ENCODE results near the gene POLR1H.
A peak's percentile ranks its signal among the peaks of the same experiment; 100 is the strongest.

POLR1H gene

DNA sequence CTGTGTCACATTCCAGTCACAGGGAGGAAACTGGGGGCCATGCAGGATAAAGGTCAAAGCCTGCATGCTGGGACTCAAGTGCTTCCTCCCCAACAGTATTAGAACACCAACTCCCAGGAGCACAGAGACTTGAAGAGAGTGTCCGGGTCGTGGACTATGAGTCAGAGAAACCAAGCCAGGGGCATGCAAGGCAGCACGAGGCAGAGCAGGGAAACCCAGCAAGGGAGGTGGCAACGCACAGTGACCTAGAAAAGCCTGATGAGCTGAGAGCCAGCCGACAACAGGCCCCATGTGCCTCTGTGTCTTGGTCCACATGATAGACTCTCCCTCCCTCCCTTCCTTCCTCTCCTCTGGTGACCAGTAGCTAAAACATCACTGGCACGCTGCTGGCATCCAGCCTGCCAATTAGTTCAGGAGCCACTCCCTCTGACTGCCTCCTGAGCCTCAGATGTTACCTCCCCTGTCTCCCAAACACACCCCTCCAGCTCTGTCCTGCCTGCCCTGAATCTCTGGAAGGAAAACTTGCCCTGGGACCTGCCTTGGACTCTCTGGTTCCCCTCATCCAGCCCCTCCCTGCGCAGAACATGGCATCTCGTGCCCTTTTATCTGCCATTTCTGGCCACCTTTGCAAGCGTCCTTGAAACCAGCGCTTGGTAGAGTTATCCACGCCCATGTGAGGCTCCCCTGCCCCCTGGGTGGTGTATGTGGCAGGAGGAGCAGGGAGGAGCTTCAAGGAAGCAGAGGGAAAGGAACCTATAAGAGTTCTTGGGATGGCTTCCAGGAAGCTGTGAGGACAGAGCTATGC lies 30.7 kb downstream of the POLR1H start:
- Histone ChIP-seq H3K9me3 (ENCODE audit: low read length) (no peaks in the 10 kb centered on the region), H3K4me1 (ENCODE audit: insufficient read depth, low read length) (no peaks in the 10 kb centered on the region), H3K27me3 (ENCODE audit: insufficient read depth, low read length) (peaks cover 40% of the 10 kb centered on the region), H3K36me3 (ENCODE audit: insufficient read depth, low read length) (no peaks in the 10 kb centered on the region), H2AFZ (ENCODE audit: low read depth, low read length) (no peak overlapping the region), H3K4me3 (ENCODE audit: low read length) (no peak overlapping the region)

DNA sequence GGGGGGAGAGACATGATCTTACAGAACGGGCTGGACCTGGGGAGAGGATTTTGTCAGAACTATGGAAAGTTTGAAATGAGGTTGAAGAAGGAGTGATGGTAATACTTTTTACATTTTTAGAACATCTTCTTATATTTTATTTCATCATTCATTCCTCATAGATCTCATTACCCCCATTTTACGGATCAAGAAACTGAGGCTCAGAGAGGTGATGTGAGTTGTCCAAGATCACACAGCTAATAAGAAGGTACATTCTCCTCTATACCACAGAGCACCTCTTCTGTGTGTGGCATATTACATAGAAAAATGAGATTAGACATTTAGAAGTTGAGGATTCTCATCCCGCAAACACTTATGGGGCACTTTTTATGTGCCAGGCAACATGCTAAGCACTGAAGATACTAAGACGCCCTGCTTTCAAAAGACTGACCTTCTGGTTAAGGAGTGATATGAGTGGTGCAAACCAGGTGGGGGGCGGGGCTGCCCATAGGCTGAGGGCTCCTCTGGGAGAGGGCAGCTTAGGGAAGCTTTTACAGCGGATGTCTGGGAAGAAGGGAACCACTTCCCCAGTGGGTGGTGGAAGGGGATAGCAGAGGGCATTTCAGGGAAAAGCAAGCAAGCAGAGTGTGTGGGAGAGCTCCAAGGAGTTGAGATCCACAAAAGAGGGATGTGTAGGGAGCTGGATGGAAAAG lies 31.9 kb downstream of the POLR1H start:
- Histone ChIP-seq H3K4me1 (ENCODE audit: insufficient read depth, low read length) (no peaks in the 10 kb centered on the region), H3K4me3 (ENCODE audit: low read length) (no peak overlapping the region), H3K27me3 (ENCODE audit: insufficient read depth, low read length) (peaks cover 51% of the 10 kb centered on the region), H3K36me3 (ENCODE audit: insufficient read depth, low read length) (no peaks in the 10 kb centered on the region), H3K9me3 (ENCODE audit: low read length) (no peaks in the 10 kb centered on the region), H2AFZ (ENCODE audit: low read depth, low read length) (no peak overlapping the region)

GRCh38 chr6:30093951-30094661 lies 33.0 kb downstream of the POLR1H start:
- no peak overlapping the region for H2AFZ ChIP-seq (ENCODE audit: low read depth, low read length)
- H3K9me3 ChIP-seq (ENCODE audit: low read length): no peaks in the 10 kb centered on the region
- peaks cover 60% of the 10 kb centered on the region for H3K27me3 ChIP-seq (ENCODE audit: insufficient read depth, low read length)
- H3K4me3 ChIP-seq (ENCODE audit: low read length): no peak overlapping the region
- H3K4me1 ChIP-seq (ENCODE audit: insufficient read depth, low read length): no peaks in the 10 kb centered on the region
- no peaks in the 10 kb centered on the region for H3K36me3 ChIP-seq (ENCODE audit: insufficient read depth, low read length)

GRCh38 chr6:30096829-30097228 lies 35.8 kb downstream of the POLR1H start:
- Histone ChIP-seq H3K4me3 (ENCODE audit: low read length) (no peak overlapping the region), H2AFZ (ENCODE audit: low read depth, low read length) (no peak overlapping the region), H3K9me3 (ENCODE audit: low read length) (no peaks in the 10 kb centered on the region), H3K36me3 (ENCODE audit: insufficient read depth, low read length) (no peaks in the 10 kb centered on the region), H3K27me3 (ENCODE audit: insufficient read depth, low read length) (peaks cover 66% of the 10 kb centered on the region), H3K4me1 (ENCODE audit: insufficient read depth, low read length) (peaks cover 8% of the 10 kb centered on the region)

DNA sequence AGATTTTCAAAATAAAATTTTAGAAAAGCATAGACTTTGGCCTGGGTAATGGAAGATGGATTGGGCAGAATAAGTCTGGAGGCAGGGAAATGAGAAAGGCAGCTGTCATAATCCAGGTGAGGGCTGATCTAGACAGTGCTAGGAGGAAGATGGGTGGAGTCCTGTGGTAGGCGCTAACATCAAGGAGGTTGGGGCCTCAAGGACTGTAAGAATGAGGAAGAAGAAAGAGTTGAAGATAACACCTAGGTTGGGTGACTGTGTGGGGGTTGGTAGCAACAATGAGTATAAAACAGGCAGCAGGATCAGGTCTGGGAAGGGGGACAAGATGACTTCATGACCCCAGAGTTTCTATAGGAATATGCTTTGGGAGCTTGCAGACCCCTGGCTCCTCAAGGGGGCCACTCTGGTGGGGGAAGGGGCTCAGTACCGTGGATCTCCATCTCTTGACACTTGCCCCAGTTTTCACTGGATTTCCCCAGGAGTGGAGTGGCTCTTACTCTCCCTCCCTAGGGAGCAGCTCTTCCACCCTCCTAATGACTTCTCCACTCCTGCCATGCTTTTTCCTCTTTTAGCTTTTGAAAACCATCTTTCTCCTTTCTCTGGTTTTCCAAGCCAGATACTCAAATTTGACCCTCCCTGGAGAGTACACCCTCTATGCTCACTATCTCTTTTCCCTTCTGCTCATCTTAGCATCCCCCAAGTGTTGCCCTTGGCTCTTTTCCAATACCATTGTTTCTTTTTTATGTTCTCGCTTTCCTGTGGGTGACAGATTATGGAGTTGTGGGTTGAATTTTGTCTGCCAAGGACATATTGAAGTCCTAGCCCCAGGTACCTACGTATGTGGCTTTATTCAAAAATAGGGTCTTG lies 37.1 kb downstream of the POLR1H start:
- H3K4me1 ChIP-seq (ENCODE audit: insufficient read depth, low read length): peaks cover 9% of the 10 kb centered on the region
- no peaks in the 10 kb centered on the region for H3K36me3 ChIP-seq (ENCODE audit: insufficient read depth, low read length)
- no peaks in the 10 kb centered on the region for H3K9me3 ChIP-seq (ENCODE audit: low read length)
- no peak overlapping the region for H3K4me3 ChIP-seq (ENCODE audit: low read length)
- H3K27me3 ChIP-seq (ENCODE audit: insufficient read depth, low read length): peaks cover 71% of the 10 kb centered on the region
- H2AFZ ChIP-seq (ENCODE audit: low read depth, low read length): no peak overlapping the region

DNA sequence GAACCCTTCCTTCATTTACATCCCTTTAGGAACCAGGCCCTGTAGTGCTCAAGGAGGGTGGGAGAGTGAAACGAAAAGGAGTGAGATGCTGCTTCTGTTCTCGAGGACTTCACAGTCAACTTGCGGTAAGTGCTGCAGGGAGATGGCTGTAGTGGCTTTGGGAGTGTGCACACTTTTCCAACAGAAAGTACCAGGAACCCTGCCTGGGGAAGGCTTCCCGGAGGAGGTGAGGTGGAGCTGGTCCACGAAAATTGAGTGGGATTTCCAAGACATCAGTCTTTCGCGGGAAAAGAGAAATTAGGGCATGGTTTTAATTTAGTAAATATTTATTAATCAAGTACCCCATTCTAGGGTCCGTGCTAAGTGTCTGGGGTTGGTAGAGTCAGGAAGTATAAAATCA lies 39.1 kb downstream of the POLR1H start:
- H3K27me3 ChIP-seq (ENCODE audit: insufficient read depth, low read length): peaks cover 84% of the 10 kb centered on the region
- no peaks in the 10 kb centered on the region for H3K36me3 ChIP-seq (ENCODE audit: insufficient read depth, low read length)
- no peaks in the 10 kb centered on the region for H3K9me3 ChIP-seq (ENCODE audit: low read length)
- H2AFZ ChIP-seq (ENCODE audit: low read depth, low read length): no peak overlapping the region
- H3K4me3 ChIP-seq (ENCODE audit: low read length): no peak overlapping the region
- H3K4me1 ChIP-seq (ENCODE audit: insufficient read depth, low read length): peaks cover 9% of the 10 kb centered on the region

DNA sequence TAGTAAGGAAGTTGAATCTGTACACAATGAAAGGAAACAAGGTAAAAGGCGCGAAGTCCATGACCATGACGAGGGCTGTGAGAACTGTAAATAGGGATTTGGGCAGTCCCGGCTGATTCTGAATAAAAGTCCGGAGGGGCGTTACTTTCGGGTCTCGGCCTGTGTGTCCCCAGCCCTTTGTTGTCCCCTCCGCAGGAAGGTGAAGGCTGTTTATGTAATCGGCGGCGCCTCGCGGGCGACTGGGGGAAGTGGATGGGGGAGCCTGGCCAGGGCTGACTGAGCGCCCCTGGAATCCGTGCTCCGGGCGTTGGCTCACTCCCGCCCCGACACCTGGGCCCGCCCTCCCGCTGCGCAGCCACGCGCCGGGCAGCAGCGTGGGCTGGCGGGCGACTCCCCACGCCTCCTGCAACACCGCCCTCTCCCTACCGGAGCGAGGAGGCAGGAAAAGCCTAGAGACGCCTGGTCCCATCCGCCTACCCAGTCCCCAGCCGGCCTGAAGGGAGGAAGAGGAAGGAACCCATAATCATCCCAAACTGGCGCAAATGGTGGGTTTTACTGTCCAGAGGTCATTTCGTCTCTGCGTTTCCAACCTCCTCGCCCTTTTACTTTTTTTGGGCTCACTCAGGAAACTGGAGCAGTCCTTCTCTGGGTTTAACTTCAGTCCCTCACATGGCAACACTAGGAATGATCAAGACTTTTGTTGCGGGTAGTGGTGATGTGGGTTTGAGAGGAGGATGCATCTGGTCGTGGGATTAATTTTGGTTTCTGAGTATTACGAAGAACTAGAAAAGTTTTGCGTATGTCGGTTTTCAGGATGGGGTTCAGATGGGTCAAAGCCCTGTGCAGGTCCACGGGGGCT lies 39.7 kb downstream of the POLR1H start:
- Histone ChIP-seq H2AFZ (ENCODE audit: low read depth, low read length) (no peak overlapping the region), H3K4me1 (ENCODE audit: insufficient read depth, low read length) (peaks cover 9% of the 10 kb centered on the region), H3K9me3 (ENCODE audit: low read length) (no peaks in the 10 kb centered on the region), H3K36me3 (ENCODE audit: insufficient read depth, low read length) (no peaks in the 10 kb centered on the region), H3K27me3 (ENCODE audit: insufficient read depth, low read length) (peaks cover 81% of the 10 kb centered on the region), H3K4me3 (ENCODE audit: low read length) (no peak overlapping the region)

DNA sequence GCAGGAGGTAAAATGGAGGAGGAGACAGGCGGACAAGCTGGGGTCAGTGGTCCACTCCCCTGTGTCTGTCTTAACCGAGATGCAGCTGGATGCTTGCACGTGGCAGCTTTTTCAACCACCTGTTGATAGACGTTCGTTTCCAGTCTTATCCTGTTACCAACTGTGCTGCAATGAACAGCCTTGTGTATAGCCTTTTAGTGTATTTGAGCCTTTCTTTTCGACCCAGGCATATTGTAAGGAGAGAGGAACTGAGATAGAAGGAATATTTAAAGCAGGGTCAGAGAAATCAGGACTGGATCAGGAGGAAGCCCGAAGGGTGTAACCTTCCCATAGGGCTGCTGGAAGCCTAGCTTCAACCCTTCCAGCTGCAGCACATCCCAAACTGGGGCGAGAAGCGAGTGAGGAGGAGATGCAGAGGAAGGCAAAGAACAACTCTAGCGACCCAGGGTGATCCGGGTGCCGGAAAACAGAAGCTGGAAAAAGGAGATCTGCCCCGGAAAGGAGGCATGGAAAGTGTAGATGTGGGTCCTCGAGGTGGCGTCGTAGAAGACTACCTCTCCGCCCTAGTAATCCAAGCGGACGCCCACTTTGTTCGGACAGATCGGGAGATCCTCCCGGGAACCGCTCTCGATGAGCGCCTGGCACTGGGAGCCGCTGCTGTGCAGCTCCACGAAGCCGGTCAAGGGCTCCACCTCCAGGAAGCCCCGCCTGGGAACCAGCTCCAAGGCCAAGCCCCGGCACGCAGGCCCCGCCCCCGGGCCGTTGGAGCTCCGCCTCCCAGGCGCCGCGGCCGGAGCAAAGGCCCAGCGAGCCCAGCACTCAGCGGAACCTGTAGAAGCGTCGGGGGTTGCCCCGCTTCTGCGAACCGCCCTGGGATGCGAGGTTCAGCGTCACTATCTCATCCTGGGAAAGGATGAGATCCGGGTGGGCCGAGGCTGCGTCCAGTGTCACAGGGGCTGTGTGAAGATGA lies 40.7 kb downstream of the POLR1H start:
- Histone ChIP-seq H3K4me3 (ENCODE audit: low read length) (peak overlapping the region; percentile 16), H2AFZ (ENCODE audit: low read depth, low read length) (no peak overlapping the region), H3K9me3 (ENCODE audit: low read length) (no peaks in the 10 kb centered on the region), H3K4me1 (ENCODE audit: insufficient read depth, low read length) (peaks cover 9% of the 10 kb centered on the region), H3K36me3 (ENCODE audit: insufficient read depth, low read length) (no peaks in the 10 kb centered on the region), H3K27me3 (ENCODE audit: insufficient read depth, low read length) (peaks cover 84% of the 10 kb centered on the region)

- H2AFZ ChIP-seq (ENCODE audit: low read depth, low read length): peak overlapping the region; percentile 39
- no peaks in the 10 kb centered on the region for H3K36me3 ChIP-seq (ENCODE audit: insufficient read depth, low read length)
- H3K9me3 ChIP-seq (ENCODE audit: low read length): no peaks in the 10 kb centered on the region
- H3K4me1 ChIP-seq (ENCODE audit: insufficient read depth, low read length): peaks cover 9% of the 10 kb centered on the region
- no peak overlapping the region for H3K4me3 ChIP-seq (ENCODE audit: low read length)
- peaks cover 77% of the 10 kb centered on the region for H3K27me3 ChIP-seq (ENCODE audit: insufficient read depth, low read length)
Measured at GRCh38 chr6:30102414-30102969, 41.4 kb downstream of the POLR1H start.

DNA sequence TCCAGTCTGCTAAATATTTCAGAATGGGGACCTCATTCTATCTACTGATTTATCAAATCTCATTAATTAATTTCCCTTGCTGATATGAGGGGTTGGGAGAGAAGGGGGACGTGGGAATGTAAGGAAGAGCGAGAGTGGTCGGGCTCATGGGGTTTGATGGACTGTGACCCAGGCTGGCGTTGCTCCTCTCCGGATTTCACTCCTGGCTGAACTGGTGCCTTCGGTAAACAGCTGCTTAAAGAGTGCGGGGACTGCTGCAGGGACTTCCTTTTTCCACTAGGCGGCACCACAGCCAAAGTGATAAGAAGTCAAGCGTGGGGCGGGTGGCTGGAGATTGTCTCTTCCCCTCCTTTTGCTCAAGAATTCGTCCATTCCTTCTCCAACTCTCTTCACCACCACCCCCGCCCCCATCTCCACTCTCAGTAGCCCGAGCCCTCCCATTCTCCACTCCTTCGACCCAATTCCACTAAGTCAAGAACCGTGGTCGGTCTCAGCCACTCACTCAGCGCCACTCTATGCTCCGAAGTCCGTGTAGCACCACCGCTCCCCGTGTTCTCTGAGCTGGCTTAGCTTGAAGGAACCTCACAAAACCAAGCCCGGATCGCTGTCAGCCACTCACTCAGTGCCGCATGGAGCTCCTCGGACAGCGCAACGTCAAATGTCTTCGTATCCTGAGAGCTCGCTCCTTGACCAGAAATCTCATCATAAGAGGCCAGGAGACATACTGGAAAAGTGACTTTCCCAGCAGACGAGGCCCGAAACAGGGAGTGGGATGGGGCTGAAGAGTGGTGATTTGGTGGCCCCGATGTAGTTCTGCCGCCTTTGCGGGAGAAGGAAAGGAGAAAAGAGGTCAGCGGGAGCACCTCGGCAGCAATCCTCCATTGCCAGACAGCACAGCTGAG lies 42.2 kb downstream of the POLR1H start:
- H3K36me3 ChIP-seq (ENCODE audit: insufficient read depth, low read length): no peaks in the 10 kb centered on the region
- H3K4me1 ChIP-seq (ENCODE audit: insufficient read depth, low read length): peaks cover 9% of the 10 kb centered on the region
- peaks cover 76% of the 10 kb centered on the region for H3K27me3 ChIP-seq (ENCODE audit: insufficient read depth, low read length)
- H2AFZ ChIP-seq (ENCODE audit: low read depth, low read length): peak overlapping the region; percentile 39
- H3K9me3 ChIP-seq (ENCODE audit: low read length): no peaks in the 10 kb centered on the region
- peak overlapping the region; percentile 27 for H3K4me3 ChIP-seq (ENCODE audit: low read length)
